HG03025 (cell line): ENCODE measurements around the gene KRT33B.
"Not testable (repeated sequence)": the region's sequence is repeated elsewhere in the genome, so short reads cannot be mapped to it uniquely, and the experiment has no call there.

Source experiments
- ATAC-seq: cut with Tn5 transposase; IDR thresholded peaks from one replicate; pipeline ENCODE4 v1.9.1; 2021; ENCODE audit warnings: mild to moderate bottlenecking, moderate library complexity; ENCODE audit not compliant: unreplicated experiment, low FRiP score

Gene KRT33B

DNA sequence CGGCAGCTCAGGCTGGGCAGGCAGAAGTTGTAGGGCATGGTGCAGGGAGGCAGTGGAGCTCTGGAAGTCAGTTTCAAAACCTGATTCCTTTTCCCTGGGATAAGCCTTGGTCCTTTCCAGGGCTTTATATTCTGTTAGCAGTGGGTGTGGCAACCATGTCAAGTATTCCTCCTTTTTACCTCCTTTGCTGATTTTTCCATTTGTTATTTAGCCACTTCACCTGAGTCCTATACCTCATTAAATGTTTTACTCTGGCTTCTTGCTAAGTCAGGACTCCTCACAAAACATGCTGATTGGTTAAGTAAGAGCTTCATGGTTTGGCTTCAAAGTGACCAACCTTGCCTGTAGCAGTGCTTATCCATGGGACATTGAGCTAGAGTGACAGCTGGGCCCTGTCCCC, at the start of gene KRT33B:
KRT33B (minus strand) TSS at position 101 of the 400 bp plus-strand sequence; CDS start at position 38, 63 bp downstream.
- no peak for ATAC-seq

DNA sequence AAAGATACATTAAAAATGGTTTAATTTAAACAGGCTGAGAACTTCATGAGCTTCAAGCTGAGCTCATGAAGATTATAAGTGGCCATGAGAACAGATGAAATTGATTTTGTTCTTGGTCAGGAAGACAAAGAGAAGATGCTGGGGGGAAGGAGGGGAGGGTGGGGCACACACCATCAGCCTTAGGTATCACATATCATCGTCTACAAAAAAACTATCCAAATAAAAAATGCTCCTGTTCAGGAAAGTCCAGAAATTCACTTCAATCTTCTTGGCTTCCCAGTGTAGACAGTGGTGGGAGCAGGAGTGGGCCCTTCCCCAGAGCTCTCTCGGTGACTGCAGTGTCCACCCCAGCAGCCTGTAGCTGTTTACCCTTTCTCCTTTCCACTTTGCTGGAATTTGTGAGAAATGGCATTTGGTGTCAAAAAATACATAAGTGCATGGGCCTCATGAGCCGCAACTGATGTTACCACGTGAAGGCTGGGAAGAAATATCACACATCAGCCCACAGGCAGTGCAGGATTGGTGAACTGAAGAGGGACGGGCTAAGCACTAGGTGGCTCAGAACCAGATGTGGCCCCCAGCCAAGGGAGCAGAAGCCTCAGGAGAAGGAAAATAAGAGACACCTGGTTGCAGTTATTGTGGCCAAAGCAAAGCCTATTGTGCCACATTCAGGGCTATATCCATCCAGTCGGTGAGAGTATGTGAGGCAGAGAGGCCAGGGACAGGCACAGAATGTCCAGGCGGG, 48.7 kb upstream of the KRT33B start:
- ATAC-seq = no peak

DNA sequence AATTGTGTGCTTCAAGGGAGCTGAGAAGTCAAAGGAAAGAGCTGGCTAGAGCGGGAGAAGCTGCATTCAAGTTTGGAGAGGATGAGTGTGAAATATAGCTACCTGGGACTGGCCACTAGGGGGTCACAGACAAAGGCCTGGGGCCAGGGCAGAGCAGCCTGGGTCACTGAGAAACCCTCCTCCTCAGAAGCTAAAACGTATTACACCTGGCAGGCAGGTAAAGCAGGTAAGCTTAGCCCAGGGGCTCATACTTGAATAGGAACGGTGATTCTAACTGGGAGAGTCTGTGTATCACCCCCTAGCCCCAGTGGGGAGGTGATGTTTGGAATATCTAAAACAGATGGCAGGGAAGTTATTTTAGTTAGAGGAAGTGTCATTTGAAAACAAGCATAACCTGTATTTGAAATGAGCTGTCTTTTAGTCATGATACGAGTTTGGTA, 48.0 kb upstream of the KRT33B start:
- ATAC-seq = no peak

DNA sequence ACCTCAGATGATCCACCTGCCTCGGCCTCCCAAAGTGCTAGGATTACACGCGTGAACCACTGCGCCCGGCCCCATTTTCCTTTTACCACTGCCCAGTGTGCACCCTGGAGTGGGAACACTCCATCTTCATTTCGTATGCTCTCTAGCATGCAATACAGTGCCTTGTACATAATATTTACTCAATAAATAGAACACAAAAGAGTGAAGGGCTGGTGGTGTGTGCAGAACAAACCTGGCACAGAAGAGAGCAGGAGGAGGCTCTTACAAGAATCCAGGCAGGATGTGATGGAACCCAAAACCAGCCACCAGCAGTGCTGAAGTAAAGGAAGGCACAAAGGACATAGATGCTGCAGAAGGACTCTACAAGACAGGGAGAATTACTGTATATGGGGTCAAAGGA, 47.5 kb upstream of the KRT33B start:
- no peak for ATAC-seq

DNA sequence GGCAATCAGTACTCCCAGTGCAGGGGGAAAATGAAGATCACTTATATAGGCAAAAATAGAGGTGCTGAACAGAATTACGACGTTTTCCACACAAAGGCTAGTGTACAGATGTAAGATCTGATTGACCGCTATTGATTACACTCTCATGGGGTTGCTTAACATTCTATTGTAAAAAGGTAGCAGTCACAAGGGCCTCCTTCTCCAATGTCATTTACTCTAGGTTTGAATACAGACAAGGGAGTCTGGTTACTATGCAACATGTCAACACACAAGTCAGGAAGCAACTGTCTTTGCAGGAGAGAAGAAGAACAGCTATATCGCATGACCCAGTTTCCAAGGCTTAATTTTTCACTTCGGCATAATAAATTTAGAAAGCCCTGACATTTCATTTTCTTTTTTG, 46.9 kb upstream of the KRT33B start:
- no peak for ATAC-seq

DNA sequence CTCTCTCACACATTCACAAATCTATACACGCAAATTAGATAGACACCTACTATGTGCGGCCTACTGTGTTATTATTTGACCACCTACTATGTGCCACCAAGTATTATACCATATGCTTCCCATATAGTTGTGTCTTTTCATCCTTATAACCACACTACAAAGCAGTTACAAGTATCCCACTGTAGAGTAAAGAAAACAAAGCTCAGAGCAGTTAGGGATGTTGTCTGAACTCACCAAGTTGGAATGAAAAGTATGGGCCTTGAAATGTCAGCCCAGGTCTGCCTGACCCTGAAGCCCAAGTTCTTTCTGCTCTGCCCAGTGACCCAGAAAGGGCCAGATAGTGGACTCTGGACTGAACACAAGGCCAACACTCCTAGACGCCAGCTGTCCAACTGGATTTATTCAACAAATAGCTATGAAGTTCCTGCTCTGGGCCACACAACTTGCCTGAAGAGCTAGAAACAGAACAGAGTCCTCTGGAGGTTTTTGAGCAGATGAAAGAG, 46.3 kb upstream of the KRT33B start:
- no peak for ATAC-seq

DNA sequence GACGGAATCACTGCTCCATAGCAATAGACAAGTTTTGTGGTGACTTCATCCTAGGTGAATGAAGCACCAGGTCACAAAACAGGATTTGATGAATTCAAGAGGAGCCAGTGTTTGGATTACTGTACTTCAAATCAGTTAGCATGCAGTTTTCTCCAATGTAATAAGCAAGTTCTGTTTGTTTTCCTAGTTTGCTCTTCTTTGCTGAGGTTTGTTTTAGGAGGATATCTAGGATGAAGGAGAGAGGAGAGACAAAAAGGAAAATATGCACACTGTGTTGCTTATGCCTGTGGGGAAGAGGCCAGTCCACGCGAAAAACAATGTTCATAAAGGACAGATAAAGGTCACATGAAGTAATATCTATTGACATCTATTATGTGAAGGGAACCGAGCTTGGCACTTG, 45.8 kb upstream of the KRT33B start:
- no peak for ATAC-seq

DNA sequence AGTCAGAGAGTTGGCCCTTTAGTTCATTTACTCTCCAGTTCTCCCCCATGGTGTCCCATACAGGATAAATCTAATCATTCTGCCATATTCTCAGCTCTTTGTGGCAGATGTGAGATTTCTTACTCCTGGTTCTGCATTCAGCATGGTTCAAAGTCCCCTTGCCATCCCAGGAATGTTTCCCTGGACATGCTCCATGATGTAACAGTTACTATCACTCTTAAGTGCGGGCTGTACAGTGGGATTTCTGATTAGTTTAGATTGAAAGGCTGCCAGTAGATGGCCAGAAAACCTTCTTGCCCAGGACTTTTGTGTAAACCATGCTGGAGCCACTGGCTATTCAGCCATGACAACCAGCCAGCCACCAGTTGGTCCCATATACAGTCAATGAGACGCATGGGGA, 44.4 kb upstream of the KRT33B start:
- no peak for ATAC-seq

DNA sequence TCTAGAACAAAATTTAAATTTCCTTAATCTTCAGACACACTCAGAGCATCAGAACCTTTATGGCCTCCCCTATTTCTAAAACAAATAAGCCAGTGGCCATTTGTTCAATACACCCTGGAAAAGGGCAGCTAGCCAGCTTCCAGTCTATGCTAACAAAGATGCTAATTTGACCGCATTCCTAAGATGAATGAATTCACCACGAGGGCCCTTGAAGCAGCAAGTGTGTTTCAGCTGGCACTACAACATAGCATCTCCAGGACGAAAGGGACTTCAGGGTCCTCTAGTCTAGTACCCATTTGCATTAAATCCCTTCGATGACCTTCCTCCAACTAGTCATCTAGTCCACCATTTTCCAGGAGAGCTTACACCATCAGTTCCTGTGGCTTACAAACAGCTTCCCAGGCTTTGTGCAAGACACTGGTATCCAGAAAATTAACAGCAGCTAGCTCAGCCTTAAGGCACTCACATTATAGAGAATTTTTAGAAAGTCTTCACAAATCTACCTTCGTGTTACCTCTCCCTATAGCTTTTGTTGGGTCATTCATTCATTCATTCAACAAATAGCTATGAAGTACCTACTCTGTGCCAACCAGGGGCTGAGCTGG, 43.8 kb upstream of the KRT33B start:
- no peak for ATAC-seq

DNA sequence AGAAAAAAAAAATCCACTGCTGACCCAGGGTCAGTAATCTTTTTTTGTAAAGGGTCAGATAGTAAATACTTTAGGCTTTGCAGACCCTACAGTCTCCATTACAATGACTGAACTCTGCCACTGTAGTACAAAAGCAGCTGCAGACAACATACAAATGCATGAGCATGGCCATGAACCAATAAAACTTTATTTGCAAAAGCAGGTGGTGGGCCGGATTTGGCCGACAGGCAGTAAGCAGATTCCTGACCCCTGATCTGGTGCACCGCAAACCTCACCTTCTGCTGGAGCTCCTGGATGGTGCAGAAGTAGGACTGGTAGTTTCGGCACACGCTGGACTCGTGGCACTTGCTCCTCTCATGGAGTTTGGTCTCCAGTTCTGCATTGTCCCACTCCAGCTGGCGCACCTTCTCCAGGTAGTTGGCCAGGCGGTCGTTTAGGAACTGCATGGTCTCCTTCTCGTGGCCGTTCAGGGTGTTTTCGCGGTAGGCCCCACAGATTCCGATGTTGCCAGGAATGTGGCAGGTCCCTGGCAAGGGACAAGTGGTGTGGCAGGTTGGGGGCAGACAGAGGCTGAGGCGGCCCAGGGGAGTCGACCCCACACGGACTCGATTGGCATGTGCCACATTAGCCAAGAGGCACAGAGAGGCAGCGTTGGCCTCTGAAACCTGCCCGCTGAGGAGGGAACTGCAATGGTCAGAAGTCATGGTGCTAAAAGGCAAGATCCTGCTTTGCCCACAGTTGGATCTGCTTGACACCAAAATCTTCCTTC, 41.6 kb upstream of the KRT33B start:
- no peak for ATAC-seq

DNA sequence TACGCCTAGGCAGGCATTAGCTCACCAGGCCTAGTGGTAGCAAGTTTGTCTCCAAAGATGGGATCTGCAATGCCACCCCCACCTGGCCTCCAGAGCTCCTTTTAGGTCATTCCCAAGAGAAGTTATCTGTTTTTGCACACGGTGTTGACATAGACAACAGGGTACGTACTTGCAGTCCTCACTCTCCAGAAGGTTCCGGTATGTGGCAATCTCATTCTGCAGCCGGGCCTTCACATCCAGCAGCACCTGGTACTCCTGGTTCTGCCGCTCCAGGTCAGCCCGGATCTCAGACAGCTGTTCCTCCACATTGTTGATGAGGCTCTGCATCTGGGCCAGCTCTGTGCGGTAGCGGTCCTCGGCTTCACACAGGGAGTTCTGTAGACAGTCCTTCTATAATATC, 37.6 kb upstream of the KRT33B start:
- no peak for ATAC-seq

DNA sequence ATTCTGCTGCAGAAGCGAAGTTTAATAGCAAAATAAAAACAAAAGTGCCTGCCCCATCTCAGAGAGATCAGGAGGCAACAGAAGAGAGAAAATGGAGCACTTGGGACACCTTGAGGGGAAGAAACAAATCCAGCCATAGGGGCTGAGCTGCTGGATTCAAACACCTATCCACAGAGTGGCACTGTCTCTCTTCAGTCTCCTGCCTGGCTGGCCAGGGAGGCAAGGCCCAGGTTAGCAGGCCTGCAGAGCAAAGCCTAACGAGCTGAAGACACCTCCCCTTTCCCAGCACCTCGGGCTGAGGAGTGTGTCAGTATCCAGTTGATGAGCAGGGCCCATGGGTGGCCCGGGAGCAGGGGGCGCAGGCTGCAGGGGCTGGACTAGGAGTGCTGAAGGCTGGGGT, 36.6 kb upstream of the KRT33B start:
- ATAC-seq = no peak

DNA sequence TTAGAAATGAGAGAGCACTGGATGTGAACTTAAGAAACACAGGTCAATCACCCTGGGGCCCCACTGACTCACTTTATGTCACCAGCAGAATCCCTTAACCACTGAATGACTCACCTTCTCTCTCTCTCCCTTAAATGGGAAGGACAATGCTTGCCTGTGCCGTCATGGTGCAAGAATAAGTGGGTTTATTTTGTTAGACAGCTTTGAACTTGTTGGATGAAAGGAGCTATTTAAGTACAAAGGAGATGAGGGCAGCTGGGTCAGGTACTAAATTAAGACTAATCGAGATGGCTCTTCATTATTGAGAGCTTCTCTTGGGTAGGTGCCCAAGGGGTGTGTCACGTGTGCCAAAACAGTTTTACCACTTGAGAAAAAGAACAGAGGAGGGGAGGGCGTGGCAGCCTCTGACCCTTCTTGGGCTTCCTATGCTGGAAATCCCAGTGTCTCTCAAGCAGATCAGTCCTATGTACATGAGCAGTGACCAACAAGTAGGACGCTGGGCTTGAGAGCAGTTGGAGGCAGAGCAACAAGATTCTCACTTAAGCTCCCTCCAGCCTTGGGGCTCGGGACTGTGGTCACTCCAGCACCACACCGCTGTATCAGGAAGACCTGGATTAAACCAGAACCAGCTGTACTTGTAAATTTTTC, 34.5 kb upstream of the KRT33B start:
- no peak for ATAC-seq

DNA sequence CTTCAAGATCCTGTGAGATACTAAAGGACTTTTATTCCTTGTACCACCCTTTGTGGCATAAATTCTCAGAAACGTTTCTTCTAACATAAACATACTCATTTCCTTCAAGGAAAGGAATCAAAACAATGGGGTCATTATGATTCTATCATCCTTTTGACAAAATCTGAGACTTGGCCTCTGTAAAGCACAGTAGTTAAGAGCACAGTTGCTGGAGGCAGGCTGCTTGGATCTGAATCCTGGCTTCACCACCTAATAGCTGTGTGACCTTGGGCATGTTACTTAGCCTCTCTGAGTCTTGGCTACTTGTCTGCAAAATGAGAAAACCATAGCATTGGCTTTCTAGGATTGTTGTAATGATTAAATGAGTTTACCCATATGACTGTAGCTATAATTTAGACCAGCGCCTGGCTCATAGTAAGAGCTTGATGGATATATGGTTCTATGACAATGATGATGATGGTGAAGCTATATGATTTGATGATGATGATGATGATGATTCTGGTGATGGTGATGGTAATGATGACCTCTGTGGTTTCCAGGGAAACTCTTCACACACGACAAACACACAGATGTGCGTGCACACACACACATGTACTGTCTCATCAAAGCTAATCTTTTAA, 33.9 kb upstream of the KRT33B start:
- ATAC-seq = no peak

DNA sequence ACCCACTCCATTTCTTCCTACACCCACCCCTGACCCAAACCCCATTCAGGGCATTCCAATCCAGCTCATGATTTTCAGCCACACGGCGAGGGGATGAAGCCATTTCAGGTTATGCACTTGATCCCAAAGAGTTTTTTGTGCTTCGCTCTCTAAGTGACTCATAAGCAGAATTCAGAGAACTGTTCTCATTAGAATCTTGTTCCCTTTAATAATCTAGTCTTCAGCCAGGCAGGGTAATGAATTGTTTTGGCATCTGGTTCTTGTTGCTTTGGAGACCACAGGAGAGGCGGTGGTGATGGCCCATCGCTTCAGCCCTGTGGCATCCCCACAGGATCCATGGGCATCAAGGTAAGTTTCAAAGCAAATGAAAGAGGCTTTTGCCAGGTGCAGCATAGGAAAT, 32.5 kb upstream of the KRT33B start:
- ATAC-seq = no peak

DNA sequence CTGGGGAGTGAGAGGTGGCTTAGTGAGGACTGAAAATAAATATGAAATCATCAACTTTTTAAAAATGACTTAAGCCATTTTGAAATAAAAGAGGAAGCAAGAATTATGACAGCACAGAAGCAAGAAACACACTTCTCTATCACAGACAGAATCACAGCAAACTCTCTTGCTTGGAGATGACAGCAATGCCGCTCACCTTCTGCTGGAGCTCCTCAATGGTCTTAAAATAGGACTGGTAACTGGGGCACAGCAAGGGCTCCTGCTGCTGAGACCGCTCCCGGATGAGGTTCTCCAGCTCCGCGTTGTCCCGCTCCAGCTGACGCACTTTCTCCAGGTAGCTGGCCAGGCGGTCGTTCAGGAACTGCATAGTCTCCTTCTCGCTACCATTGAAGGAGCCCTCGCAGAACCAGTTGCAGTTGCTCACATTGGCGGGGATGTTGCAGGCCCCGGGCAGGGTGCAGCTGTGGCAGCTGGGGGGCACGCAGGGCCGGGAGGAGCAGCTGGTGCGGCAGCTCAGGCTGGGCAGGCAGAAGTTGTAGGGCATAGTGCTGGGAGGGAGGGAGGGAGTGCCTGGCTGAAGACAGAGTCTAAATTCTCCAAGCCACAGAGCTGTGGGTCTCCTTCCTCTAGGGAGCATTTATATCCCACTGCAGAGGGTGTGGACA, 27.5 kb upstream of the KRT33B start, which contains the start of gene KRT31:
KRT31 (minus strand) TSS at position 613 of the 665 bp plus-strand sequence; CDS start at position 544, 69 bp downstream.
- no peak for ATAC-seq

DNA sequence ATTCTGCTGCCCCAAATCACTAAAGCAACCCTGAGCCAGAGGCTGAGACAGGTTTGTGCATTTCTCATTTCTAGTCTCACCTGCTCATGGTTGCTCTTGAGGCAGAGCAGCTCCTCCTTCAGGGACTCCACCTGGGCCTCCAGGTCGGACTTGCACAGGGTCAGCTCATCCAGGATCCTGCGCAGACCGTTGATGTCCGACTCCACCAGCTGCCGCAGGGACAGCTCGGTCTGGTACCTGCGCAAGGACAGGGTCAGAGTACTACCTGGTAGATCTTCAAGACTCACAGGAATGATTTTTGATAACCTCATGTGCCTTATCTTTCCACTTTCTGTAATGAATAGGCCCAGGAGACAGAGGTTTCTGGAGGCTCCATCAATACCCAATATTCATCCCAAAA, 26.7 kb upstream of the KRT33B start:
- no peak for ATAC-seq

DNA sequence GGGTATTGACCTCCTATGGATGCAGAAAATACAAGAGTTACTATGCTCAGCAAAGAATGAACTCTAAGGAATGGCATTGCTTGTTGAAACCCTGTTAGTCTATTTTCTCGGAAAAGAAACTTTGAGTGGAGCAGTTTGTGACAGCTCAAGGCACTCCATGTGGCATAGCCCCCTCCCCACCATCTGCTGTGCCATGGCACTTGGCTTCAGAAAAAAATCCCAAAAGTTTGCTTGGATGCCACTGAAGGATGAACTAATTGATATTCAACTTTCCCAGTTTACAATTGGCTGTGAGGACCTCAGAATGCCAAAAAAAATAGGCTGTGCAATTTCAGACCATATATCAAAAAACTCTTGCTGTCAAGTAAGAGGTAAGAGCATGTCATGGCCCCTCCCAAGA, 26.0 kb upstream of the KRT33B start:
- no peak for ATAC-seq

DNA sequence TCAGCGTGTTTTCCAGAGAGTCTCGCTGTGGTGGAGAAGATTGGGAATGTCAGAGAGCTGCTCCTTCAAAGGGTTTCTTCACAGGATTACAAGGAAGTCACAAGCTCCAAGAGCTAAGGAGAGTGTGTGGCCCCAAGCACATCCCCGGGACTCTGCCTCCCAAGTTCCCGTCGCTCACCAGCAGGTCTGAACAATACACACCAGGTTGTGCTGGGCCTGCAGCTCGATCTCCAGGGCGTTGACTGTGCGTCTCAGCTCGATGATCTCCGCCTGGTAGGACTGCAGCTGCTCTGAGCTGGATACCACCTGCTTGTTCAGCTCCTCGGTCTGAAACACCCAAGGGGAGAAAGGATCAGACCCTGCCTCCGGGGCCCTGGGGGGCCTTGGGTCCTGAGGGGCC, 25.4 kb upstream of the KRT33B start:
- ATAC-seq = not testable (repeated sequence)
